ENCODE results near the gene PRMT7.
"Not testable (repeated sequence)": the region's sequence is repeated elsewhere in the genome, so short reads cannot be mapped to it uniquely, and the experiment has no call there.

PRMT7 gene

DNA sequence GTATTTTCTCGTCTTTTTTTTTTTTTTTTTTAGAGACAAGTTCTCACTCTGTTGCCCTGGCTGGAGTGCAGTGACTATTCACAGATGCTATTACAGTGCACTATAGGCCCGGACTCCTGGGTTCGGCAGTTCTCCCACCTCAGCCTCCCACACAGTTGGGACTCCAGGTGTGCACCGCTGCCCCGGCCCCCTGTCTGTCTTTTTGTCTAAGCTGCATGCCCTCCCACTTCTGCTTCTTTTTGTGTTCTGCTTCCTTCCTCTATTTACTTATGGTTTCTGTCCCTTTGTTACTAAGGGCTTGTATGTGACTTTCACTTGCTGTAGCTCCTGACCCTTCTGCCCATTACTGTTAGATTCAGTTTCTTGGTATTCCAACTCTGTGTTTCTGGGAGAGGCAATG, 26.0 kb upstream of the PRMT7 start:
- no peak overlapping the region for H3K27ac ChIP-seq
- TF ChIP-seq, protein P1, sequence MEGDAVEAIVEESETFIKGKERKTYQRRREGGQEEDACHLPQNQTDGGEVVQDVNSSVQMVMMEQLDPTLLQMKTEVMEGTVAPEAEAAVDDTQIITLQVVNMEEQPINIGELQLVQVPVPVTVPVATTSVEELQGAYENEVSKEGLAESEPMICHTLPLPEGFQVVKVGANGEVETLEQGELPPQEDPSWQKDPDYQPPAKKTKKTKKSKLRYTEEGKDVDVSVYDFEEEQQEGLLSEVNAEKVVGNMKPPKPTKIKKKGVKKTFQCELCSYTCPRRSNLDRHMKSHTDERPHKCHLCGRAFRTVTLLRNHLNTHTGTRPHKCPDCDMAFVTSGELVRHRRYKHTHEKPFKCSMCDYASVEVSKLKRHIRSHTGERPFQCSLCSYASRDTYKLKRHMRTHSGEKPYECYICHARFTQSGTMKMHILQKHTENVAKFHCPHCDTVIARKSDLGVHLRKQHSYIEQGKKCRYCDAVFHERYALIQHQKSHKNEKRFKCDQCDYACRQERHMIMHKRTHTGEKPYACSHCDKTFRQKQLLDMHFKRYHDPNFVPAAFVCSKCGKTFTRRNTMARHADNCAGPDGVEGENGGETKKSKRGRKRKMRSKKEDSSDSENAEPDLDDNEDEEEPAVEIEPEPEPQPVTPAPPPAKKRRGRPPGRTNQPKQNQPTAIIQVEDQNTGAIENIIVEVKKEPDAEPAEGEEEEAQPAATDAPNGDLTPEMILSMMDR (conservative IDR thresholded peaks at IDR 0.05), result no peak
- TF ChIP-seq ZFX (IDR thresholded peaks at IDR 0.05), result no peak

DNA sequence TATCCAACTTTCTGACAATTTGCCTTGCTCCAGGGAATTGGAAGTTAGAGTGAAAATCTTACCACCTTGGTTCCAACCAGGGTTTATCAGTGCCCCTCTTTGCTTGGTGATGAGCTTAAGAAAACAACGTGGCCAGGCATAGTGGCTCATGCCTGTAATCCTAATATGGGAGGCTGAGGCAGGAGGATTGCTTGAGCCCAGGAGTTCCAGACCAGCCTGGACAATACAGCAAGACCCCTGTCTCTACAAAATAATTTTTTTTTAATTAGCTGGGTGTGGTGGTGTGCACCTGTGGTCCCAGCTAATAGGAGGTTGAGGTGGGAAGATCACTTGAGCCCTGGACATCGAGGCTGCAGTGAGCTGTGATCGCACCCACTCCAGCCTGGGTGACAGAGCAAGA, 25.1 kb upstream of the PRMT7 start:
- no peak overlapping the region for H3K27ac ChIP-seq
- no peak for TF ChIP-seq ZFX (IDR thresholded peaks at IDR 0.05)
- TF ChIP-seq, protein P1 (conservative IDR thresholded peaks at IDR 0.05), result no peak

DNA sequence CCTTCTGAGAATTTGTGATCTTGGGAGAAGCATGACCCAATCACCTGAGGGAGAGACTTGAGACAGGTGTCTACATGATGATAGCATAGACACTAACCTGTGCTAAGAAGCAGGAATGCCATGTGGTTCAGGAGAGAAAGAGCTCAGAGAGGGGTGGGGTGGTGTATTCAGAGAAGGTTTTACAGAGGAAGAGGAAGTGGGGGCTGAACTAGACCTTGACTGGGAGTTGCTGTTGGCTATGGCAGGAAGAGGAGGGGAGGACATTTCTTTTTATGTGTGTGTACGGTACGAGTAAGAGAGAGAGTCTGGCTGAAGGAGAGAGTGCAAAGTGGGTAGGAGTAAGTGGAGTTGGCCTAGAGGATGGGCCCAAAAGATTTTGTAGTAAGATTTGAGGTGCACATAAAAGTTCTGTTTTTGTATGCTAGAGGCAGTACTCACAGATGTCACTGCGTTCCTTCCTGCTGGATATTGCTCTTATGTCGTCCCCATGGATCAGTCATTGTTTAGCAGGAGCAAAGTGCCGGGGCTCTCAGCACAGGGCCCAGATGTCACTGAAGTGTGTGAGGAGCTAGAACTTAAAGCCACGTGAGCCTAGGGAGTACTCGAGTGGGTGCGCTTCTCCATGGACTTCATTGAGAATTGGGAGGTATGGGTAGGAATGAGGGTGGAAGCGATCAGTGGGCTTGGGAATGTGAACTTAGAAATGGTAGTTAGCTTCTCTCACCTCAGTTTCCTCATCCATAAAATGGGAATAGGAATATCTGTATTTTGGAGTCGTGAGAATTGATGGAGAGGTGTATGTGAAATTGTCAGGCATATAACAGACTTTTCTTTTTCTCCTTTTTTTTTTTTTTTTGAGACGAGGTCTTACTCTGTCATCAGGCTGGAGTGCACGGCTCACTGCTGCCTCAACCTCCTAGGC, 24.4 kb upstream of the PRMT7 start:
- H3K27ac ChIP-seq, result no peak overlapping the region
- no peak for TF ChIP-seq ZFX (IDR thresholded peaks at IDR 0.05)
- TF ChIP-seq, protein P1 (conservative IDR thresholded peaks at IDR 0.05), result no peak

DNA sequence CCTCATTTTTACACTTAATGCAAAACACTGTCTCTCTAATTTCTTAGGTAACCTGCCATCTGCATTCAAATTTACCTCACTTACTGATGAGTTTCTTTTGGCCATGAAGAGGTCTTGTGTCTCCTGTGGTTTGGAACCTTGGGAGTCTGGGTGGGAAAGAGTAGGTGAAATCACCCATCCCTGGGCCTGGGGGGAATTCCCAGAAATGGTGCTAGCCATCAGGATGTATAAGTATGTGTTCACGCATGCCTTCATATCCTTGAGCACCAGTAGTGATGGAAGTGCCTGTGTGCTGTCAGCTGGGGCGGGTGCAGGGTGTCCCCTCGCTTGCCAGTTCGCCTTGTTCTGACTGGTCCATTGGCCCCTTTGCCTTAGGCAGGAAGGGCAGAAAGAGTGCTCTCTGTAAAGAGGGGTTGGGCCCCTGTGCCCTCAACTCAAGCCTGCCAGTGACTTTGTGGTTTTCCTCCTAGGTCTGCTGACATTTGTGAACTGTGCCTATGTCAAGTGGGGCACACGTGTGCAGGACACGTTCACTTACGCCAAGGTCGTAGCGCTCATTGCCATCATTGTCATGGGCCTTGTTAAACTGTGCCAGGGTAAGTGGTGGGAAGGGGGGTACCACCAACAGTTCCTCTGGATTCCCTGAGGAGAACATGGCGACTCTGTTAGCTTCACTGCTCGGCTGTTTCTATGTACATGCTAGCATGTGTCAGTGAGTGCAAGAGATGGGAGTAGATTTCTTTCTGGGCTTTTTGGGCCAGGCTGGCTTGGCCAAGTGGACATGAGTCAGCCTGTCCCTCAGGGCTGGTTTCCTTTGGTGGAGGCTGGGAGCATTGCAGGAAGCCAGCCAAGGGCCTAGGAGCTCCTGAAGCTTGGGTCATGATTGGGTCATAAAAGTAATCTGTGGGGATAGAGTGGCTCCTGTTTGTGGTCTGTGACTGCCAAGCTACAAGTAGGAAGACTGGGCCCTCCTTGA, 23.3 kb upstream of the PRMT7 start:
- TF ChIP-seq, protein P1 (conservative IDR thresholded peaks at IDR 0.05), result no peak
- no peak for TF ChIP-seq ZFX (IDR thresholded peaks at IDR 0.05)
- H3K27ac ChIP-seq, result no peak overlapping the region

DNA sequence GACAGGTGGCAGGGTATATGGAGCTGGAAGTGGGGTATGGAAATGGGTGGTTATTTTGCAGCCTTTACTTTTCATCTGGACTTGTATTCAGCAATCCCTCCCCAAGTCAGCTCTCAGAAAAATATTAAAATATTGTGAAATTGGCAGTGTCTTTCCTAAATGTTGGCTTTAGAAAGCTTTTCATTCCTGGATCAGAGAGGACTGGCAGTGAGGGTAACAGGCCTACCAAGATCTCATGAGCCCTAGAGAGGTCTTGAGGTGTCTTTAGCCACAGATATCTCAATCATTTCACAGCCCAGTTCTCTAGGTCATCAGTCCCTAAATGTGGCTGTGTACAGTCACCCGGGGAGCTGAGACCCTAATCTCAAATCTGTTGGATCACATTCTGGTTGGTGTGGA, 22.6 kb upstream of the PRMT7 start:
- no peak for TF ChIP-seq ZFX (IDR thresholded peaks at IDR 0.05)
- TF ChIP-seq, protein P1 (conservative IDR thresholded peaks at IDR 0.05), result no peak
- H3K27ac ChIP-seq, result no peak overlapping the region

DNA sequence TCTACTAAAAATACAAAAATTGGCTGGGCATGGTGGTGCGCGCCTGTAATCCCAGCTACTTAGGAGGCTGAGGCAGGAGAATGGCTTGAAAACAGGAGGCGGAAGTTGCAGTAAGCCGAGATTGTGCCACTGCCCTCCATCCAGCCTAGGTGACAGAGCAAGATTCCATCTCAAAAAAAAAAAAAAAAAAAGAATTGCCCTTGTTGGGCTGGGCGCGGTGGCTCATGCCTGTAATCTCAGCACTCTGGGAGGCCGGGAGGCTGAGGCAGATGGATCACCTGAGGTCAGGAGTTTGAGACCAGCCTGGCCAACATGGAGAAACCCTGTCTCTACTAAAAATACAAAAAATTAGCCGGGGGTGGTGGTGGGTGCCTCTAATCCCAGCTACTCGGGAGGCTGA, 22.0 kb upstream of the PRMT7 start:
- H3K27ac ChIP-seq, result not testable (repeated sequence)

DNA sequence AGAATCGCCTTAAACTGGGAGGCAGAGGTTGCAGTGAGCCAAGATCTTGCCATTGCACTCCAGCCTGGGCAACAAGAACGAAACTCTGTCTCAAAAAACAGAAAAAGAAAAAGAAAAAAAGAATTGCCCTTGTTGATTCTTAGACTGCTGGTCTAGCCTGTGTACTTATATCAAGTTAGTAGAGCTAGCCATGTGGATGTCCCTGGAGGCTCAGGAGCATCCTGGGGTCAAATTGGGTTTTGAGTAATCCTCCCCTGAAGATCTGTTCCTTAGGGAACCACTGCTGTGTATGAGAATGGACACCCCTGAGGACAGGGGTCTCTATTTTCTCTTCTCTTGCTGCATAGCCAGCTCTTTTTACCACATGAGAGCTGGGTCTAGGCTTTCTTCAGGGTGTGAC, 21.6 kb upstream of the PRMT7 start:
- TF ChIP-seq ZFX (IDR thresholded peaks at IDR 0.05), result no peak
- TF ChIP-seq, protein P1 (conservative IDR thresholded peaks at IDR 0.05), result no peak
- no peak overlapping the region for H3K27ac ChIP-seq
